ENCODE data around the gene LRRC25.
A peak's percentile ranks its signal among the peaks of the same experiment; 100 is the strongest.

The LRRC25 gene

GRCh38 chr19:18397242-18398202 lies at the start of gene LRRC25:
TSS of gene LRRC25 (minus strand) at chr19:18397622. CDS start at chr19:18396963, 659 bp downstream.
- no peak for TF ChIP-seq CTCF (IDR thresholded peaks at IDR 0.05; ENCODE audit: low read depth, low read length, missing control alignments)
- no peak for DNase-seq (ENCODE audit: low read depth)
- peak within 1 kb of the TSS; percentile 41 for H3K4me3 ChIP-seq (ENCODE audit: low read depth, low read length)

GRCh38 chr19:18446811-18447359 lies 49.5 kb upstream of the LRRC25 start:
- no peak for TF ChIP-seq CTCF (IDR thresholded peaks at IDR 0.05; ENCODE audit: low read depth, low read length, missing control alignments)
- DNase-seq (ENCODE audit: low read depth): no peak
- H3K4me3 ChIP-seq (ENCODE audit: low read depth, low read length): no peak overlapping the region

GRCh38 chr19:18446145-18446810 lies 48.9 kb upstream of the LRRC25 start:
- H3K4me3 ChIP-seq (ENCODE audit: low read depth, low read length): no peak overlapping the region
- TF ChIP-seq CTCF (IDR thresholded peaks at IDR 0.05; ENCODE audit: low read depth, low read length, missing control alignments): no peak
- no peak for DNase-seq (ENCODE audit: low read depth)

DNA sequence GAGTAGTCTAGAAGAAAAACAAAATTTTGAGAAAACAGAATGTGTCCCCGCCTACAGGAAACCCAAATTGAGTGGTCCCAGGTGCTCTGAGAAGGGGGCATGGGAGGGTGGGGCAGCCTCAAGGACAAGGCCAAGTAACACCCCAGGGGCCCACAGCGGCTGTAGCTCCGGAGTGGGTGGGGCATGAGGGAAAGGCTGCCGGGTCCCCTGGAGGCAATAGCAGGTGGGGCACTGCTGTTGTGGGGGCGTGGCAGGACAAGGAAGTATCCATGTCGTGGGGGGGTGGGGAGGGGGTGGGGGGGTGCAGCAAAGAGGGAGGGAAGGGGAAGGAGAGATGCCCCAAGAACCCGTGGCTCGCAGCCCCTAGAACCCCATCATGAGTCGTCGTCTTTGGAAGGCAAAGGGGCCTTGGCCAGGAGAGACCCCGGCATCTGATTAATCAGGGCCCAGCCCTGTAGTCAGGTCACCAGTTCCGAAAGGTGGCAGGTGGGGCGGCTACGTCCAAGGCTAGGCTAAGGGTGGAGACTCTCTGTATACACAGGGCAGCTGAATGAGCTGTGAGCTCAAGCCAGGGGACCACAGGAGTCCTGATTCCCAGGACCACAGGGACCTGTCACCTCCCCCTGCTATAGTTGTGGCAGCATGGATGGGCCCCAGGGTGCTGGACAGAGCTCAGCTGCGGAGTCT lies 48.0 kb upstream of the LRRC25 start:
- no peak for TF ChIP-seq CTCF (IDR thresholded peaks at IDR 0.05; ENCODE audit: low read depth, low read length, missing control alignments)
- no peak for DNase-seq (ENCODE audit: low read depth)
- H3K4me3 ChIP-seq (ENCODE audit: low read depth, low read length): no peak overlapping the region

DNA sequence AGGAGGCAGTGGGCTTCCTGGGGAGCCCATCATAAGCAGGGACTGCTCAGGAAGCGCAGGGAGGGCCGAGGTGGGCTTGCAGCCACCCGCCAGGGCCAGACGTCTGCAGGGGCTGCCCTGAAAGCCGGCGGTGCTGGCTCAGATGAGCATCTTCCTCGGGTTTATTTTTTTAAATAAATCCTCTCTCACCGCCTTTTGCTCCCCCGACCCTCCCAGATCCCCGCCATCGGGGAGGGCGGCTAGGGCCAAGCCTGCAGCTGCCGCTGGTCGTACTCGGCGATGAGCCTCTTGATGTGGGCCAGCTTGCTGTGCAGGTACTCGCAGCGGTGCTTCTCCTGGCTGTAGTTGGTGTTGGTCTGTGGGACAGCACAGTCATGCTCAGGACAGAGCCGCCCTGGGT lies 47.1 kb upstream of the LRRC25 start:
- no peak overlapping the region for H3K4me3 ChIP-seq (ENCODE audit: low read depth, low read length)
- no peak for DNase-seq (ENCODE audit: low read depth)
- no peak for TF ChIP-seq CTCF (IDR thresholded peaks at IDR 0.05; ENCODE audit: low read depth, low read length, missing control alignments)

DNA sequence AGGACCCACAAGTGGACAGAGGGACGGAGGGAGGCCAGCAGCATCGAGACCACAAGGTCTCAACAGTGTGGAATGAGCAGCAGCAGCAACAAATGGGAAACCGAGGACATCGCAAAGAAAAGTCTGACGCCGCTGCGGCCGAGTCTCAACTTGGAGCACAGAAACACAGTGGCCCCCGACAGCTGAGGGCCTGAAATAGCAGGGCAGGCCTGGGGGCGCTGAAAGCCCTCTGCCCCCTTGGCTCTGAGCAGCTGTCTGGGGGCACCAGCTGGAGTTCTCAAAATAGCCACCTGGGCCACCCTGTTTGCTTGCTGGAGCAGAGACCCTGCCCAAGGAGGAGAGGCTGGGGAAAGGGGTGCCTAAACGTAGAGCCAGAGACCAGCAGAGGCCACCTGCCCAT lies 46.4 kb upstream of the LRRC25 start:
- no peak for DNase-seq (ENCODE audit: low read depth)
- H3K4me3 ChIP-seq (ENCODE audit: low read depth, low read length): no peak overlapping the region
- no peak for TF ChIP-seq CTCF (IDR thresholded peaks at IDR 0.05; ENCODE audit: low read depth, low read length, missing control alignments)
